H54 (cell line): ENCODE results near the gene GAL3ST3.
A peak's percentile ranks its signal among the peaks of the same experiment; 100 is the strongest.

Source experiments
- DNase-seq: peaks from one replicate; pipeline ENCODE4 v3.0.0; 2011; ENCODE audit warnings: low spot score, mixed read lengths; ENCODE audit not compliant: insufficient read length
- FAIRE-seq: peaks from 3 replicates; lab custom pipeline; 2011; peaks lifted over from hg19 to GRCh38; lab: Jason Lieb, UNC
- POLR2A ChIP-seq: IDR thresholded peaks from 2 replicates; pipeline ENCODE4 v1.6.1; 2011; ENCODE audit warnings: low read depth, mild to moderate bottlenecking, low read length

GAL3ST3 gene

DNA sequence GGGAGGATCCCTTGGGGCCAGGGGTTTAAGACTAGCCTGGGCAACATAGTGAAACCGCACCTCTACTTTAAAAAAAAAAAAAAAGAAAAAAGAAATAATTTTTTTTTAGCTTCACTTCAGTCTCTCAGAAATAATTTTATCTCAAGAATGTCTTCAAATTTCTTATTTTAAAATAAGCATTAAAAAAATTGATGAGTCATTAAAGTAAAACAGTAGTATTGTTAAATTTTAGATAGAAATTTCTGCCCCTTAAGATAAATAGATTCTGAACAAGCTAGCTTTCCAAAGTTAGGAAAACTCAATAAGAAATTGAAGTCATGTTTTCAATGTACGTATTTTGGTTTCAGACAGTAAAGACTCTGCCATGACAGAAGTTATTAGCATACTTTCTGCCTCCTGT is 13.4 kb upstream of the GAL3ST3 start:
- no peak for TF ChIP-seq POLR2A
- no peak for DNase-seq
- no peak for FAIRE-seq

DNA sequence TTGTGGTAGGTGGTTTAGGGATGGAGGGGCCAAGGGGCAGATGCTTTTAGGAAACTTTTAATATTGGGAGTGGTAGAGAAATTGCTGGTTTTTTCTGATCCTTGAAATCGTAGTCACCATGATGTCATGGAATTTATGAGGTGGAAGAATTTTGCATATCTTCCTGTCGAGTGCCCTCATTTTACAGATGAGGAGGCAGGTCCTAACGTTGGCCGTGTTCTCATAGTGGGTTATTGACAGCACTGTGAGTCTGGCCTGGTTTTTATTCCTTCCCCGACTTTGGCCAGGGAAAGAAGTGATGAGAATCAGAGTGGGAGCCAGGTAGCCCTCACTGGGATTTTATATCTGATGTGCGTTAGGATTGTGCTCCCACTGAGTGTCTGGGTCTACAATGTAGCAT is 12.3 kb upstream of the GAL3ST3 start:
- FAIRE-seq (no peak), DNase-seq (no peak)
- TF ChIP-seq POLR2A, result no peak

DNA sequence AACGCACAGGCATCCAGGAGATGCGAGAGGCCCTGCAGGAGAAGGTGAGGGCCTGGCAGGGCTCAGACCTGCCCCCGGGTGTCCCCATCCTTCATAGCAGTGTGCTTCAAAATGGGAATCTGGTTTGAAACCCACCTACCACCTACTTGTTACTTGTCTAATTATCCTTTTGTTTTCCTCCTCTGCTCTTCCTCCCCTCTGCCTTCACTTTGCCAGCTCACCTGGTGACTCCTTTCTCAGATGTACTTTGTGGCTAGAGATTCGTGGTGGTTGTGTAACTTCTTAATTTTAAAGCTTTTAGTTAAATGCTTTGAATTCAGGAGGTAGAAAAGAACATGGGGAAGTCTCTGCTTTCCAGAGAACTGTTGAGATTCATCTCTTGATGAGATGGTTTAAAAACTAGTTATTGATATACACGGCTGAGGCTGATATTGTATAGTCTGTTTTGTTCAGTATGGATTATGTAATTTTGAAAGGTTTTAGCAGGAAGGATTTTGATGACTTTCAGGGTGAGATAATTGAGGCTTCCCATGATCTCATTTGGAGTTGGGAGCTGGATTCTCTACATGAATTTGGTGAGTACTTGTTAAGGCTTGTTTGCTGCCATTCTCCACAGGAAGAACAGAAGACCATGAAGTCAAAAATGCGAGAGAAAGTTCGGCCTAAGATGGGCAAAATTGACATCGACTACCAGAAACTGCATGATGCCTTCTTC is 11.2 kb upstream of the GAL3ST3 start:
- FAIRE-seq (no peak), DNase-seq (no peak)
- TF ChIP-seq POLR2A, result no peak

DNA sequence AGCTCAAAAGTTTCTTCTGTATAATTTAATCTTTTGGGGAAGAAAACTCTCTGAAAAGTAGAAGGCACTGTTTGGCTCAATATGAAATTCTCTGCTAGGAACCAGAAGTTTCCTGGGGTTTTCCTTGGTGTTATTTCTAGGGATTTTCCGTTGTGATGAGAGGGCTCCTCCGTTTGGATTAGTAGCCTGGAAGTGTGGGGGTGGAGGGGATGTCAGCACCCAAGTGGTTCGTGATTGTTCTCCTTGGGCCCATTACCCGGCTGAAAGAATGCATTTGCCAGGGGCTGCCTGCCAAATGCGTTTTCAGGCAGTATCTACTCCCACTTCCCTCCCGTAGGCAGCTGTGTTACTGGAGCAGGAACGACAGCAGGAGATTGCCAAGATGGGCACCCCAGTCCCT is 7.5 kb upstream of the GAL3ST3 start:
- FAIRE-seq, result no peak
- no peak for TF ChIP-seq POLR2A
- no peak for DNase-seq

DNA sequence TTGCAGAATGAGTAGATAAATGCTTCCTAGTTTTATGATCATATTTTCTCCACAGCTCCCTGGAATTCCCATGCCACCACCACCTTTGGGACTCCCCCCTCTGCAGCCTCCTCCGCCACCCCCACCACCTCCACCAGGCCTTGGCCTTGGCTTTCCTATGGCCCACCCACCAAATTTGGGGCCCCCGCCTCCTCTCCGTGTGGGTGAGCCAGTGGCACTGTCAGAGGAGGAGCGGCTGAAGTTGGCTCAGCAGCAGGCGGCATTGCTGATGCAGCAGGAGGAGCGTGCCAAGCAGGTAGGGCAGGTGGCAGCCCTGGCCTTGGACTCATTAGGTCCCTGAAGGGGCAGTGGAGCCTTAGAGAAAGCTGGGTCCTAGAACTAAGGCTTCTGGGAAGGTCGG is 6.1 kb upstream of the GAL3ST3 start:
- no peak for FAIRE-seq
- TF ChIP-seq POLR2A, result no peak
- no peak for DNase-seq

DNA sequence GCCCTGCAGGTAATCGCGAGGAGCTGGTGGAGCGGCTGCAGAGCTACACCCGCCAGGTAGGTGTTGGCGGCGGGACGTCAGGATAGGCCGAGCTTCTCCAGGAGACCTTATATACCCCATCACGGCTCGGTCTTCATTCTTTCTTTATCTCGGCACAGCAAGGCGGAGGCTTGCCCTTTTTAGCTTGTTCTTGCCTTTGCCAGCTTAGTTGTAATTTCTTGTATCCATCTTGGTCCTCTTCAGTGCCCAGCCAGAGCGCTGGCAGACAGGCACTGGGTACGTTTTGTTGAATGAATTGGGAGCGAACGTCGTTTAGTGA is 3.7 kb upstream of the GAL3ST3 start:
- DNase-seq (no peak), FAIRE-seq (no peak)
- no peak for TF ChIP-seq POLR2A

DNA sequence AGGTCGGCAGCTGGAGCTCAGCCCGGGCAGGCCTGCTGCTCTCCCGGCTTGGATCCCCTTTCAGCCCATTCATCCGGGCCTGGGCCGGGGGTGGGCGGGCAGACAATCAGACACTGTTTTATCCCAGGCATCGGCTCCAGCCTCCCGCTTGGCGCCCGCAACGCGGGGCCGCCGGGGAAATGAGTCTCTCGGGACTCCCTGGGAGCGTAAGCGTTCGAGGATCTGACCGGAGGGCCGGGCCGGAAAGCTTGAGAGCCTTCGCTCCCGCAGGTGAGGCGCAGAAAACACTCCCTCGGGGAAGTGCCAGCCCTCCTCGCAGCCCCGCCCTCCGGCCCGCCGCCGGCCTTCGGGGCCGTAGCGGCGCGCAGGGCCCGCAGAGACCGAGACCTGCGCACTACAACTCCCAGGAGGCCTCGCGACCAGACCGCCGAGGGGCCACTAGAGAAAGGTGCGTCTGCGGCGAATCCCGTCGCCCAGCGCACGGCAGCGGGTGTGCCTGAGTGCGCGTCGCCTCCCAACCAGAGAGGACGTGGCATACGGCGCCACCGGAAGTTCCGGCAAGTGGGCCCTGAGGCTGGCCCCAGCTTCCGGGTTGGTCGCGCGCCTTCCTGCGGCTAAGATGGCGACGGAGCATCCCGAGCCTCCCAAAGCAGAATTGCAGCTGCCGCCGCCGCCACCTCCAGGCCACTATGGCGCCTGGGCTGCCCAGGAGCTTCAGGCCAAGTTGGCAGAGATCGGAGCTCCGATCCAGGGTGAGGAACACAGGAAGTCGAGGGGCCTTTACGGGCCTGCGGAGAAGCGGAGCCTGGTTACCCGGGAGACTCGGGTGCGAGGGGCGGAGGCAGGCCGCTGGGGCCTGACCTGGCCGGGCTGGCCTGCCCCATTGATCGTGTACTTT is 3.1 kb upstream of the GAL3ST3 start, which contains the start of gene SF3B2:
SF3B2 (plus strand) TSS at position 599 of the 898 bp plus-strand sequence; CDS start at position 620, 21 bp downstream.
- peak; percentile 77 for TF ChIP-seq POLR2A
- DNase-seq (peak; percentile 97), FAIRE-seq (no peak)

DNA sequence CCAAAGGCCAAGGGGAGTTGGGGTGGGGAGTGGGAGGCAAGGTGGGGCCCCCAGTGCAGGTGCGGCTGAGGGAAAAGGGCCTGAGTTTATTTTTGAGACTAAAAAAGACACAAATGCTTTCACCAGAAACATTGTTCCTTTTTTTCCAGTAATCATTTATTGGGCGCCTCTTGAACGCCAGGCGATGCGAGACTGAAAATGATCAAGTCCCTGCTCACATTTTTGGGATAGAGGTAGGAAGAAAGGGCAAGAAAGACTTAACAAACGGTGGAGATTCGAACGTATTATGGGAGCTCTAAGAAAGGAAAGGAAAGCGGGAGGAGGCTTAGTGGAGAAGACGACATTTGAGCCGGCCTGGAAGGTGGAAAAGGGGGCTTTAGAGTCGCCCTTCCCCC is 2.4 kb upstream of the GAL3ST3 start:
- no peak for TF ChIP-seq POLR2A
- FAIRE-seq, result no peak

DNA sequence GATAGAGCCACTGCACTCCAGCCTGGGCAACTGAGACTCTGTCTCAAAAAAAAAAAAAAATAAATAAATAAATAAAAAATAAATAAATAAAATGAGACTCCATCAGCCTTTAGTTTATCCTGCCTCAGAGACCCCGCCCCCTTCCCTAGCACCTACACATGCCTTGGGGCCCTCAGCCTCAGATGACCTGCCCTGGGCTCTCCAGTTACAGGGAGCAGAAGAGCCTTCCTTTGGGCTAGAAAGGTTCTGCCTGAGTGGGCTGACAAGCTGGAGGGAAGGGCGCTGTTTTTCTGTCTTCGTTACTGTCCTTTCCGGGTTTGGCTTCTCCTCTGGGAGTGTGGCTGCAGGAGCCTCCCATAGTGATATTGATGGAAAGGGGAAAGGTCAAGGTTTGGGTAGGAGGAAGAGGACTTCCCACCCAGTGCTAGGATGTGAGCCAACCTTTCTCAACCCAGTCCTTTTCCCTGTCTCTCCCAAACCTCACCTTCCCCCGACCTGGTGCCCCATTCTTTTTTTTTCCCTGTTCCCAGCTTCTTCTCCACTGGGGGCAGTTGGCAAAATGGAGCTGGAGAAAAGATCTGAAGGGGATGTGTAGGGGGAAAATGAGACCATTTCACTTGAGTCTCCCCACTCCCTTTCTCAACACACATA is 1.7 kb upstream of the GAL3ST3 start:
- no peak for TF ChIP-seq POLR2A
- FAIRE-seq (no peak), DNase-seq (no peak)

More for the DNA sequence above, 2.4 kb upstream of the GAL3ST3 start:
- DNase-seq, result no peak

DNA sequence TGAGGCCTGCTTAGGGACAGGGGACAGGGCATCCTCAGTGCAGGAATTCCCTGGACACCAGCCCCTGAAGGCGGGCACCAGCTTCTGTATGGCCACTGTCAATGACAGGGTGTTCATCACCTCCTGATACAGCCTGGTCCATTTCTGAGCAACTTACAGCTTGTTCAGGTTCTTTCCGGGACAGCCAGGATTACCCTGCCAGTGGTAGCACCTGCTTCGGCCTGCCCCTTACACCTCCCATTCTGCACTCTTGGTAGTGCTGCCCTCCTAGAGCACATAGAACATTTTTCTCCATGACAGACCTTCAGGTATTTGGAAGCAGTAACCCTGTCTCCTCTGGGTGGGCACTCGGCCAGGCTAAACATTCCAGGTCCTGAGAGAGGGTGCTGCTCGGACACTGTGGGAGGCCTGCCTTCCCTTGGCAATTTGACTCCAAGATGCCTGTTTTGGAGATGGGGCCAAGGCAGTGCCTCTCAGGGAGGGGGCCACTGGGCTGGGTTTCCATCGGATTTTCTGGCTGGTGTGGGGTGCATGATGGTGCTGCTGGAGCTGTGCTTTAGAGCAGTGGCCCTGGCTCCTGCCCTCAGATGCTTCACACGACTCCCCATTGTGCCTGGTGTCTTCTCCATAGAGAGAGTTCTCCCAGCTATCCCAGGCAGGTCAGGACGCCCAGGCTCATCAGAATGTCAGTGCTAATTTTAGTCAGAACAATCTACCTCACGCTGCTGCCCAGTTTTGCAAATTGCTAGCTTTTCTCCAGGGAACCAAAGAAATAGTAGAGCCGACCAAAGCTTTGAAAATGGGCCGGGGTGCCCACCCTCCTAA is 1.2 kb downstream of the GAL3ST3 start:
- FAIRE-seq (no peak), DNase-seq (no peak)
- TF ChIP-seq POLR2A, result no peak

DNA sequence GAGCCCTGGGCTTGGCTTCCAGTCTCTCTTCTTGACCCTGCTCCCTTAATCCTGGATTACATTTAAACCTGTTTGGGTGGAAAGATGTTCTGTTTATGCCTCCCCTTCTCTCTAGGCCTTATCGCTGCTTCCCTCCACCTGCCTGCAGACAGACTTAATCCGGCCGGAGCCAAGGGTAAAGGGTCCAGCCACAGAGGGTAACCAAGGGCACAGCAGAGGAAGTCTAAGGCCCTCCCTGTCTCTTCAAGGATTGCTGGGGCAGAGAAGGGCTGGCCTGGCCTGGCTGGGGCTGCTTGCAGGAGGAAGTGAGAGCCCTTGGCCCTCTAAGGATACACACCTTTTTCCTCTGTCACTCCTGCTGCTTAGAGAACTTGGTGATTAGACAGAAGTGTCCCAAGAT is 2.1 kb downstream of the GAL3ST3 start:
- no peak for TF ChIP-seq POLR2A
- no peak for FAIRE-seq
- no peak for DNase-seq

DNA sequence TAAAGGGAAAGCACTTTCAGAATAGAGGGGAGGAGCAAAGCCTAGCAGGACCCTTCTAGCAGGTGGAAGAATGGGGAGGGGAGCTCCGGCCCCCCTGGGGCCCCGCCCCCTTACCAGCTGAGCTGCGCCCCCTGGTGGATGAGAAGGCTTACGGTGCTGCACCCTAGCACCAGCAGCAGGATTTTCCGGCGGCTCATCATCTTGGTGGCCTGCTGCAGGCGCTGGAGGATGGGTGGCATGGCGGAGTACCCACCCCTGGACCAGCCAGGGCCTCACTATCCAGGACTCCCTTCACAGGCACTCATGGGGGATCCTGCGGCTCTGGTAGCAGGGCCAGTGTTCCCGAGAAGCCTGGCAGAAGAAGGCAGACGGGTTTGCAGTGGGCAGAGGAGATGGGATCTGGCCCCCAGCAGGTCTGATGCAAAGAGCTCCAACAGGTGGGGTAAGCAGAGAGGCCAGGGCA is 3.8 kb downstream of the GAL3ST3 start:
- no peak for TF ChIP-seq POLR2A
- peak; percentile 88 for DNase-seq
- no peak for FAIRE-seq

DNA sequence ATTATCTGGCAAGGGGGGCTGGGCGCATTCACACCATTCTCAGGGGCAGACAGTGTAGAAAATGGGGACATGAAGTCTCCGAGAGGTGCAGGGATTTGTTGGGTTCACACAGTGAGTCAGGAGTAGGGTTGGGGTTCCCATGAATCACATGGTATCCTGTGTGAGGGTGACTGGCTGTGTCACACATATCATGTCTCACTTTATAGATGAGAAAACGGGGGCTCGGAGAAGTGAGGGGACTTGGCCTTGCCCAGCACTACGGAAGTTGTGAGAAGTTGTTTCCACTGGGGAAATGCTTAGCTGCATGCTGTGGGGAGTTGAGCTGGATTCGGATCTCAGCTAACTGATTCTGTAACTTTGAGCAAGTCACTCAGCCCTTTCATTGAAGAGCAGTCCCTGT is 4.2 kb downstream of the GAL3ST3 start:
- DNase-seq (no peak), FAIRE-seq (no peak)
- TF ChIP-seq POLR2A, result no peak
